Tibial nerve (tissue), 4 donors: ENCODE results near the gene NEDD9. TPM values are rescaled to one million over a fixed set of nuclear protein-coding genes. Genes with fewer than 3 reads are reported as not detected.

Source experiments
- DNase-seq, 2 donors: peaks; one replicate each; pipeline ENCODE4 v3.0.0-alpha.2; 2019; ENCODE audit warnings: low spot score in 2 of 2
- H3K27ac ChIP-seq, 4 donors: fragments of 200-600 bp; sonication (generic) in 3 of 4; one replicate each; pipeline ENCODE4 v1.5.1; 2017 to 2019; ENCODE audit warnings: mild to moderate bottlenecking in 1 of 4
- H3K27me3 ChIP-seq, 2 donors: fragments of 200-600 bp; sonication (generic) in 1 of 2; one replicate each; pipeline versions ENCODE4 v1.5.1 to v1.6.0; 2017 to 2019
- H3K36me3 ChIP-seq, 3 donors: fragments of 200-600 bp; sonication (generic); one replicate each; pipeline ENCODE4 v1.5.1; 2018 to 2019
- H3K4me1 ChIP-seq, 4 donors: fragments of 200-600 bp; sonication (generic) in 3 of 4; one replicate each; pipeline ENCODE4 v1.5.1; 2017 to 2019
- H3K4me3 ChIP-seq, 4 donors: fragments of 200-600 bp; sonication (generic) in 3 of 4; one replicate each; pipeline ENCODE4 v1.5.1; 2017 to 2019; ENCODE audit warnings: mild to moderate bottlenecking in 1 of 4, moderate library complexity in 1 of 4
- H3K9me3 ChIP-seq, 4 donors: fragments of 200-600 bp; sonication (generic) in 3 of 4; one replicate each; pipeline ENCODE4 v1.5.1; 2017 to 2019
- CTCF ChIP-seq, 5 experiments: fragments of 200-600 bp in 3 of 5; fragments of 450-650 bp in 2 of 5; sonication (generic) in 3 of 5; IDR thresholded peaks; one replicate each; pipeline ENCODE4 v1.5.1; 2016 to 2019; ENCODE audit warnings: antibody characterized with exemption in 5 of 5, mild to moderate bottlenecking in 3 of 5, moderate library complexity in 2 of 5
- EP300 ChIP-seq, 2 donors: sonication (generic); formaldehyde crosslinking; IDR thresholded peaks; one replicate each; pipeline ENCODE4 v1.6.1; 2017; ENCODE audit warnings: antibody characterized with exemption in 2 of 2, mild to moderate bottlenecking in 1 of 2
- POLR2A ChIP-seq, 2 donors: fragments of 450-650 bp; IDR thresholded peaks; one replicate each; pipeline ENCODE4 v1.6.1; 2017; ENCODE audit warnings: antibody characterized with exemption in 2 of 2, mild to moderate bottlenecking in 2 of 2, moderate library complexity in 2 of 2
- WGBS, 2 donors: methylation state at CpG; one replicate each; pipeline ENCODE4 v1.1.5; 2018; 5-methylcytosine and 5-hydroxymethylcytosine counted together
- total RNA-seq, 4 donors: library from RNA; depleted of rRNA; stranded (reverse); fragments of >200 nt; gene quantifications; one replicate each; pipeline ENCODE4 v1.1.0, GENCODE V29; 2016

NEDD9 gene
- total RNA-seq, 4 donors from 2014 or later, result 107 to 205 (median 130) TPM

GRCh38 chr6:11253594-11253993 lies 21.1 kb upstream of the NEDD9 start:
- H3K27me3 ChIP-seq, result no peaks in the 10 kb centered on the region
- H3K4me1 ChIP-seq, result peaks cover 0 to 44% (median 31%) of the 10 kb centered on the region in 4 donors
- DNase-seq, result no peak
- H3K4me3 ChIP-seq, result no peak overlapping the region
- 66 to 68% methylated on average over 1 of the region's 1 CpG for WGBS, 2 donors
- peak overlapping the region in 3 of 4 donors; percentile 75 to 95 (median 91) for H3K27ac ChIP-seq
- H3K9me3 ChIP-seq, result peaks cover 0 to 6% (median 0%) of the 10 kb centered on the region in 4 donors
- no peak for TF ChIP-seq POLR2A (IDR thresholded peaks at IDR 0.05)
- TF ChIP-seq EP300 (IDR thresholded peaks at IDR 0.05), result no peak
- no peak for TF ChIP-seq CTCF (IDR thresholded peaks at IDR 0.05)
- H3K36me3 ChIP-seq, result no peaks in the 10 kb centered on the region

- Histone ChIP-seq H3K4me1 (peaks cover 0 to 47% (median 31%) of the 10 kb centered on the region in 4 donors), H3K36me3 (no peaks in the 10 kb centered on the region), H3K4me3 (peak overlapping the region in 2 of 4 donors; percentile 5 to 9), H3K27ac (peak overlapping the region; percentile 61 to 95 (median 83)), H3K9me3 (peaks cover 0 to 6% (median 0%) of the 10 kb centered on the region in 4 donors), H3K27me3 (no peaks in the 10 kb centered on the region)
- 14 to 17% methylated on average over 7 of the region's 7 CpGs for WGBS, 2 donors
- TF ChIP-seq POLR2A (IDR thresholded peaks at IDR 0.05) (no peak), EP300 (IDR thresholded peaks at IDR 0.05) (peak; percentile 64 to 95), CTCF (IDR thresholded peaks at IDR 0.05) (no peak)
- DNase-seq, result peak; percentile 68 to 89
Observed at GRCh38 chr6:11251553-11252360, 19.3 kb upstream of the NEDD9 start.

- 63 to 65% methylated on average over 1 of the region's 1 CpG for WGBS, 2 donors
- Histone ChIP-seq H3K4me3 (no peak overlapping the region), H3K4me1 (peaks cover 0 to 62% (median 31%) of the 10 kb centered on the region in 4 donors), H3K27ac (peak overlapping the region in 3 of 4 donors; percentile 75 to 95 (median 91)), H3K27me3 (no peaks in the 10 kb centered on the region), H3K36me3 (no peaks in the 10 kb centered on the region), H3K9me3 (peaks cover 0 to 6% (median 0%) of the 10 kb centered on the region in 4 donors)
- no peak for TF ChIP-seq EP300 (IDR thresholded peaks at IDR 0.05)
- no peak for TF ChIP-seq POLR2A (IDR thresholded peaks at IDR 0.05)
- no peak for TF ChIP-seq CTCF (IDR thresholded peaks at IDR 0.05)
- DNase-seq, result no peak
Observed at GRCh38 chr6:11250108-11250507, 17.6 kb upstream of the NEDD9 start.

- Histone ChIP-seq H3K27ac (peak overlapping the region in 2 of 4 donors; percentile 91 to 95), H3K9me3 (peaks cover 0 to 6% (median 0%) of the 10 kb centered on the region in 4 donors), H3K4me1 (peaks cover 0 to 65% (median 31%) of the 10 kb centered on the region in 4 donors), H3K27me3 (no peaks in the 10 kb centered on the region), H3K36me3 (no peaks in the 10 kb centered on the region), H3K4me3 (no peak overlapping the region)
- TF ChIP-seq EP300 (IDR thresholded peaks at IDR 0.05) (no peak), CTCF (IDR thresholded peaks at IDR 0.05) (no peak), POLR2A (IDR thresholded peaks at IDR 0.05) (no peak)
- 89 to 94% methylated on average over 3 of the region's 3 CpGs for WGBS, 2 donors
- DNase-seq, result no peak
Observed at GRCh38 chr6:11248974-11249761, 16.7 kb upstream of the NEDD9 start.
